ENCODE results near the gene MAVS.
"Not testable (repeated sequence)": the region's sequence is repeated elsewhere in the genome, so short reads cannot be mapped to it uniquely, and the experiment has no call there.

The MAVS gene

DNA sequence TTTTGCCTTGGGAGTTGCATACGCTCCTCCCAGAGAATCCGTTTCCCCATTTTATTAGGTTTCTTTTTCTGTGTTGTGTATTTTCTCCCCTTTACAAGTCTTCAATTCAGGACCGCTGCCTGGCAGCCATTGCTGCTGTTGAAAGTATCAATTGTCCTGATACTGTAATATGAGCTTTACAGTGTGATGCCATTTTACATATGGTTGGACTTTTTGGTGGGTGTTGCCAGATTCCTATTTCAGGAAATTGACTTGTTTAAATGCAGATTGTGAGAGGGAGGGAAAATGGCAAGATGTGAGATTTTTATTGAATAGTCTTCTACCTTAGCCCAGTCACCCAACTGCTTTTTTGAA lies 43.7 kb downstream of the MAVS start:
- Histone ChIP-seq H3K4me3 (ENCODE audit: low read length) (peak overlapping the region; percentile 85), H3K27me3 (ENCODE audit: insufficient read depth, low read length) (no peaks in the 10 kb centered on the region), H3K9me3 (ENCODE audit: insufficient read depth, low read depth, low read length) (no peaks in the 10 kb centered on the region), H3K27ac (ENCODE audit: low read depth, low read length) (peak overlapping the region; percentile 97), H3K4me1 (ENCODE audit: insufficient read depth, low read length) (peaks cover 27% of the 10 kb centered on the region), H3K36me3 (ENCODE audit: insufficient read depth, low read length) (peaks cover 25% of the 10 kb centered on the region), H3K9ac (ENCODE audit: low read depth, low read length) (peak overlapping the region; percentile 94)
- WGBS: 0% methylated on average over 2 of the region's 3 CpGs

DNA sequence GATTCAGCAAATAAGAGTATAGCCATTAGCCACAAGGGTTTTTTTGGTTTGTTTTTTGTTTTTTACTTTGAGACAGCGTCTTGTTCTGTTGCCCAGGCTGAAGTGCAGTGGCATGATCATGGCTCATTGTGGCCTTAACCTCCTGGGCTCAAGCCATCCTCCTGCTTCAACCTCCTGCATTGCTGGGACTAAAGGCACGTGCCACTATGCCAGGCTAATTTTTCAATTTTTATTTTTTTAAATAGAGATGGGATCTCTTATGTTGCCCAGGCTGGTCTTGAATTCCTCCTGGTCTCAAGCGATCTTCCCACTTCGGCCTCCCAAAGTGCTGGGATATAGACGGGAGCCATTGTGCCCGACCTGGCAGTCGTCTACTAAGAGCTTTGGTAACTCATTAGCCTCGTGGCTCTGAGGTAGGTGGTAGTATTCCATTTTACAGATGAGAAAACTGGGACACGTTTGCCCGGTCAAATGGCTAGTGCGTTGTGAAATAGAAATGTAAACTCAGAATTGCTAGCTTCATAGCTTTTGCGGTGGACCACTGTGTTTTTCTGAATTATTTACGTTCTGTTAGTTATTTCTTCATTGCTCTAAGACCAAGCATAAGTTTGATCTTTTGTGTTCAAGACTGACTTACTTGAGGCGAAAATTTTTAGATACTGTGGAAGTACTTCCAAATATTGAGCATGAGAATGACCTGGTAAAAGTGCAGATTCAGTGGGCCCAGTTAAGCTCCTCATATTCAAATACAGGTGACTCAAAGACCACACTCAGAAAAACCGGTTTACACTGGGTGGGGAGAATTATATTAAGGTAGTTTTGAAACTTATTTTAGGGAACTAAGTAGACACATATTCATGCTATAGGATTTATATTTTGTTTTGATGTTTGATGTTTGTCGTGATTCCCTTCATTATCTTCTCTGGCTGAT lies 44.6 kb downstream of the MAVS start:
- Histone ChIP-seq H3K4me3 (ENCODE audit: low read length) (peak overlapping the region; percentile 85), H3K27me3 (ENCODE audit: insufficient read depth, low read length) (no peaks in the 10 kb centered on the region), H3K9me3 (ENCODE audit: insufficient read depth, low read depth, low read length) (no peaks in the 10 kb centered on the region), H3K9ac (ENCODE audit: low read depth, low read length) (peak overlapping the region; percentile 94), H3K36me3 (ENCODE audit: insufficient read depth, low read length) (peaks cover 27% of the 10 kb centered on the region), H3K27ac (ENCODE audit: low read depth, low read length) (no peak overlapping the region), H3K4me1 (ENCODE audit: insufficient read depth, low read length) (peaks cover 30% of the 10 kb centered on the region)
- WGBS: 38% methylated on average over 15 of the region's 16 CpGs

DNA sequence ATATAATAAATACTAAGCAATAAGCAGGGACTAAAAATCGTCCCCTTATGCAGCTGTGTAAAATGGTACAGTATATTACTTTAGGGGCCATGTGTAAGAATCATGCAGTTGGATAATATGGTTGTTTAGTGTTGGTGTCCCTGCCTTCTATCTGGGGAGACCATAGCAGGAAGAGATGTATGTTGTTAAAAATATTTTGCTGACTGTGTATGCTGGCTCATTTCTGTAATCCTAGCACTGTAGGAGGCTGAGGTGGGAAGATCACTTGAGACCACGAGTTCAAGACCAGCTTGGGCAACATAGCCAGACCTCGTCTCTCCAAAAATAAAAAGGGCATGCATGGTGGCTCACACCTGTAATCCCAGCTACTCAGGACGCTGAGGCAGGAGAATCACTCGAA lies 48.2 kb downstream of the MAVS start:
- Histone ChIP-seq H3K4me1 (ENCODE audit: insufficient read depth, low read length) (peaks cover 33% of the 10 kb centered on the region), H3K4me3 (ENCODE audit: low read length) (no peak overlapping the region), H3K9me3 (ENCODE audit: insufficient read depth, low read depth, low read length) (no peaks in the 10 kb centered on the region), H3K36me3 (ENCODE audit: insufficient read depth, low read length) (peaks cover 38% of the 10 kb centered on the region), H3K27ac (ENCODE audit: low read depth, low read length) (no peak overlapping the region), H3K27me3 (ENCODE audit: insufficient read depth, low read length) (no peaks in the 10 kb centered on the region), H3K9ac (ENCODE audit: low read depth, low read length) (no peak overlapping the region)
- whole genome bisulfite sequencing: 92% methylated on average over 5 of the region's 5 CpGs

DNA sequence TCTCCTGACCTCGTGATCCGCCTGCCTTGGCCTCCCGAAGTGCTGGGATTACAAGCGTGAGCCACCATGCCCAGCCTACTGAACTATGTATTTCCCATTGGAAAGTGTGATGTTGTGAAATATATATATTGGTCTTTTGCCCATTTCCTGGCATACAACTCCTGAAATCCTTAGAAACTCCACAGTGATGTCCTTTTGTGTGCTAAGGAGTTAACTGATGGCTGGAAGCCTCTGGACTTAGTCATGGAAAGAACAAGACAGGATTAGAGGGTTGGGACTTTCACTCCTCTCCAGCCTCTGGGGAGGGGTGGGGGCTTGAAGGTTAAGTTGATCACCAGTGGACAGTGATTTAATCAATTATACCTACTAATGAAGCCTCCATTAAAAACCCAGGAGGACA lies 49.7 kb downstream of the MAVS start:
- WGBS: 71% methylated on average over 4 of the region's 4 CpGs
- H3K9me3 ChIP-seq (ENCODE audit: insufficient read depth, low read depth, low read length): no peaks in the 10 kb centered on the region
- H3K4me1 ChIP-seq (ENCODE audit: insufficient read depth, low read length): peaks cover 34% of the 10 kb centered on the region
- H3K27ac ChIP-seq (ENCODE audit: low read depth, low read length): no peak overlapping the region
- H3K27me3 ChIP-seq (ENCODE audit: insufficient read depth, low read length): no peaks in the 10 kb centered on the region
- peaks cover 37% of the 10 kb centered on the region for H3K36me3 ChIP-seq (ENCODE audit: insufficient read depth, low read length)
- no peak overlapping the region for H3K4me3 ChIP-seq (ENCODE audit: low read length)
- H3K9ac ChIP-seq (ENCODE audit: low read depth, low read length): no peak overlapping the region

DNA sequence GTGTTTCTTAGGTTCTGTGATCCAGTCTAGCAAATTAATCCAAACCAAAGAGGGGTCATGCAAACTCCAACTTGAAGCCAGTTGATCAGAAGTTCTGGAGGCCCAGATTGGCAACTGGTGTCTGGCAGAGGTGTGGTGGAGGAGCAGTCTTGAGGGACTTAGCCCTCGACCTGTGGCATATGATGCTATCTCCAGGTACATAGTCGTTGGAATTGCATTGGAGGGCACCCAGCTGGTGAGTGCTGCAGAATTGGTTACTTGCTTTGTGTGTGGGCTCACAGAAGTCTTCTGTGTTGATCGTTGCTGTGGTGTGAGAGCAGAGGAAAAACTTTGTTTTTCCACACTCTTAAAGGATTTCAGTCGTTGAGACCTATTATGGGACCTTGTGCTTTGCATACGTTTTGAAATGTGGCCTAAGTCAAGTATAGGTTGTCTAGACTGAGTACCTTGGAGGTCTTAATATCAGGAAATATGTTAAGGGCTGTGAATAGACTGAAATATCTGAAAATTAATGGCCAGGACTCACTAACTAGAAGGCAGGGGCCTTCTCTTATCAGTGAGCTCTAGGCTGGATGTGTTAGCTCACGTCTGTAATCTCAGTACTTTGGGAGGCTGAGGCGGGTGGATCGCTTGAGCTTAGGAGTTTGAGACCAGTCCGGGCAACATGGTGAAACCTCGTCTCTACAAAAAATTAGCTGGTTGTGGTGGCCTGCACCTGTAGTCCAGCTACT lies 50.4 kb downstream of the MAVS start:
- 86% methylated on average over 10 of the region's 10 CpGs for WGBS
- H3K4me1 ChIP-seq (ENCODE audit: insufficient read depth, low read length): peaks cover 29% of the 10 kb centered on the region

DNA sequence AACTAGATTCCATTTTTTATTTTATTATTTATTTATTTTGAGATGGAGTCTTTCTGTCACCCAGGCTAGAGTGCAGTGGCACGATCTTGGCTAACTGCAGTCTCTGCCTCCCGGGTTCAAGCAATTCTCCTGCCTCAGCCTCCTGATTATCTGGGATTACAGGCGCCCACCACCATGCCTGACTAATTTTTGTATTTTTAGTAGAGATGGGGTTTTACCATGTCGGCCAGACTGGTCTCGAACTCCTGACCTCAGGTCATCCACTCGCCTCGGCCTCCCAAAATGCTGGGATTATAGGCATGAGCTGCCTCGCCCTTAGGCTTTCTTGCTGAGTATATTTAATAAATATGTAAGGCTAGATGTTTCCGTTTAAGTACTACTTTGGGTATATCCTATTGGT lies 51.5 kb downstream of the MAVS start:
- H3K27ac ChIP-seq (ENCODE audit: low read depth, low read length); H3K27me3 ChIP-seq (ENCODE audit: insufficient read depth, low read length); H3K4me3 ChIP-seq (ENCODE audit: low read length); H3K9me3 ChIP-seq (ENCODE audit: insufficient read depth, low read depth, low read length); H3K9ac ChIP-seq (ENCODE audit: low read depth, low read length): not testable (repeated sequence)
- Histone ChIP-seq H3K4me1 (ENCODE audit: insufficient read depth, low read length) (peaks cover 27% of the 10 kb centered on the region), H3K36me3 (ENCODE audit: insufficient read depth, low read length) (peaks cover 21% of the 10 kb centered on the region)
- WGBS: 97% methylated on average over 8 of the region's 9 CpGs

More for the DNA sequence above, 50.4 kb downstream of the MAVS start:
- no peak overlapping the region for H3K9ac ChIP-seq (ENCODE audit: low read depth, low read length)
- H3K9me3 ChIP-seq (ENCODE audit: insufficient read depth, low read depth, low read length): no peaks in the 10 kb centered on the region
- H3K36me3 ChIP-seq (ENCODE audit: insufficient read depth, low read length): peaks cover 30% of the 10 kb centered on the region
- H3K4me3 ChIP-seq (ENCODE audit: low read length): no peak overlapping the region
- H3K27me3 ChIP-seq (ENCODE audit: insufficient read depth, low read length): no peaks in the 10 kb centered on the region
- no peak overlapping the region for H3K27ac ChIP-seq (ENCODE audit: low read depth, low read length)

DNA sequence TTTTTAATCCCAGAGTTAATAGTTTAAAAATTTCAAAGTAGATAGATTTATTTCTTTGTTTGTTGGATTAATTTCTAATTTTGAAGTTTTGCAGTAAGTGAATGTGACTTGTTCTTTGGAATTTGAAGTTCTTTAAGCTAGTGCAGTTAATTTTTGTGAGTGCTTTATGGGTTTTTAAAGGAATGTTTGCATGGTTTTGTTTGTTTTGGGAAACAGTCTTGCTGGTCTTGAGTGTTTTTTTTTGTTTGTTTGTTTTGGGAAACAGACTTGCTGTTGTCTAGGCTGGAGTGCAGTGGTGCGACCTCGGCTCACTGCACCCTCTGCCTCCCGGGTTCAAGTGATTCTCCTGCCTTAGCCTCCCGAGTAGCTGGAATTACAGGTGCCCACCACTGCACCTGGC lies 52.0 kb downstream of the MAVS start:
- WGBS: 93% methylated on average over 4 of the region's 4 CpGs
- Histone ChIP-seq H3K4me3 (ENCODE audit: low read length) (no peak overlapping the region), H3K9me3 (ENCODE audit: insufficient read depth, low read depth, low read length) (no peaks in the 10 kb centered on the region), H3K9ac (ENCODE audit: low read depth, low read length) (no peak overlapping the region), H3K4me1 (ENCODE audit: insufficient read depth, low read length) (peaks cover 23% of the 10 kb centered on the region), H3K27ac (ENCODE audit: low read depth, low read length) (no peak overlapping the region), H3K27me3 (ENCODE audit: insufficient read depth, low read length) (no peaks in the 10 kb centered on the region), H3K36me3 (ENCODE audit: insufficient read depth, low read length) (peaks cover 21% of the 10 kb centered on the region)

DNA sequence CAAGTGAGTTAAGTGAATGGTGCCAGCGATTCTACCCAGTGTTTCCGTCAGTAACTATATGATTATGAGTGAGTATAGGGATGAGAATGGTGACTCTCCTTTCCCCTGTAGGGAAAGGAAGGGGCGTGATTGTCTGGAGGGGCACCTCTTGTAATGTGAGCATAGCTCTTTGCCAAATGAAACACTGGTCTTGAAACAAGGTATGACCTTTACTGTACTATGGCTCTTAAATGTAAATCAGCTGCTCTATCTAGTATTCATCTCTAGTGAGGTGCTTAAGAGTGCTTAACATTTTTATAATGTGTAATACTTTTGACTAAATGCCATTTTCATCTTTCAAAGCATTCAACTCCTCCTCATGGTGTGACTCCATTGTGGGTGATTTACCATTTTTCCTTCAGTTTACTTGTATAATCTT lies 53.6 kb downstream of the MAVS start:
- Histone ChIP-seq H3K9me3 (ENCODE audit: insufficient read depth, low read depth, low read length) (no peaks in the 10 kb centered on the region), H3K27ac (ENCODE audit: low read depth, low read length) (no peak overlapping the region), H3K36me3 (ENCODE audit: insufficient read depth, low read length) (peaks cover 15% of the 10 kb centered on the region), H3K27me3 (ENCODE audit: insufficient read depth, low read length) (no peaks in the 10 kb centered on the region), H3K4me1 (ENCODE audit: insufficient read depth, low read length) (peaks cover 23% of the 10 kb centered on the region), H3K9ac (ENCODE audit: low read depth, low read length) (no peak overlapping the region), H3K4me3 (ENCODE audit: low read length) (no peak overlapping the region)
- WGBS: 85% methylated on average over 3 of the region's 3 CpGs

DNA sequence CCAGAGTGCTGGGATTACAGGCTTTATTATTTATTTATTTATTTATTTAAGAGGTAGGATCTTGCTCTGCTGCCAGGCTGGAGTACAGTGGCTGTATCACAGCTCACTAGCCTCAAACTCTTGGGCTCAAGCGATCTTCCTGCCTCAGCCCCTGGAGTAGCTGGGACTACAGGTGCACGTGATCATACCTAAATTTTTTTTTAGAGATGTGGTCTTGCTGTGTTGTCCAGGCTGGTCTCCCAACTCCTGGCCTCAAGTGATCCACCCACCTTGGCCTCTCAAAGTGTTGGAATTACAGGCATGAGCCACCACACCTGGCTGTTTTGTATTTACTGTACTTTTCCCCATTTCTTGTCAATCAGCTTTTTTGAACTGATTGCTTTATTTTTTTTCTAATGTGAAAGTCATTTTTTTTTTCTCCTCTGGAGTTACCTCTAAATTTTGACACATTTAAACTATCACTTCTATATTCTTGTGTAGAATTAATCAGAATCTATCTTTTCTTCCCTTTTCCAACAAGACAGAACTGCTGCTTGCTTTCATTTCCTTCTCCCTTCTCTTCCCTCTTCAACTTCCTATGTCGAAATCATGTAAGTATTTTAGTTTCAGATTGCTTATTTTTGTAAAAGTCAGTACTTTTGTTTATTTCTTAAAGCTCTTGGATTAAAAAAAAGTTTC lies 54.5 kb downstream of the MAVS start:
- Histone ChIP-seq H3K36me3 (ENCODE audit: insufficient read depth, low read length) (peaks cover 12% of the 10 kb centered on the region), H3K9me3 (ENCODE audit: insufficient read depth, low read depth, low read length) (no peaks in the 10 kb centered on the region), H3K27me3 (ENCODE audit: insufficient read depth, low read length) (no peaks in the 10 kb centered on the region), H3K9ac (ENCODE audit: low read depth, low read length) (no peak overlapping the region), H3K4me1 (ENCODE audit: insufficient read depth, low read length) (peaks cover 20% of the 10 kb centered on the region), H3K27ac (ENCODE audit: low read depth, low read length) (no peak overlapping the region), H3K4me3 (ENCODE audit: low read length) (no peak overlapping the region)
- 98% methylated on average over 2 of the region's 3 CpGs for WGBS

DNA sequence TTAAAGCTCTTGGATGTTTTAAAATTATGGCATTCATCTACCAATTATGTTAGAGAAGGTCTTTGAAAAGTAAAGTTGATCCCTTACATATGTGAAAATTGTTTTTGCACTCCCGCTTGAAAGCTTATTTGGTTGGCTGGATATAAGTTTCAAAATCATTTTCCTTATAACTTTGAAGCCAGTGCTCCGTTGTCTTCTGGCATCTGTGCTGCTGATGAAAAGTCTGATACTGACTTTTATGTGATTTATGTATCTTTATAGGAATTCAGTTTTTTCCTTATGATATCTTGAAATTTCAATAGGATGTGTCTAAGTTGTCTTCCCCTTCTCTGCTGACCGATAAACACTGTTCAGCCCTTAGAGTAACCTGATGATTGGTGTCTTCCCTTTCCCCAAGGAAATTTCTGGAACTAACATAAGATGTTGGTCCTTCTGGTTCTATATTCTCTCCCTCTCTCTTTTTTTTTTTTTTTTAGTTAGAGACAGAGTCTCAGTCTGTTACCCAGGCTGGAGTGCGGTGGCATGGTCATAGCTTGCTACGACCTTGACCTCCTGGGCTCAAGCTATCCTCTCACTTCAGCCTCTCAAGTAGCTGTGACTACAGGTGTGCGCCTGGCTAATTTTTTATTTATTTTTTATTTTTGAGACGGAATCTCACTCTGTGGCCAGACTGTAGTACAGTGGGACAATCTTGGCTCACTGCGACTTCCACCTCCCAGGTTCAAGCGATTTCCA lies 55.2 kb downstream of the MAVS start:
- no peaks in the 10 kb centered on the region for H3K9me3 ChIP-seq (ENCODE audit: insufficient read depth, low read depth, low read length)
- H3K36me3 ChIP-seq (ENCODE audit: insufficient read depth, low read length): peaks cover 6% of the 10 kb centered on the region
- 99% methylated on average over 8 of the region's 9 CpGs for WGBS
- H3K27ac ChIP-seq (ENCODE audit: low read depth, low read length): no peak overlapping the region
- no peaks in the 10 kb centered on the region for H3K27me3 ChIP-seq (ENCODE audit: insufficient read depth, low read length)
- 0 out of 2 replicates have a peak, but pooled peaks cover 13% of the 10 kb centered on the region for H3K4me1 ChIP-seq (ENCODE audit: insufficient read depth, low read length)
- H3K9ac ChIP-seq (ENCODE audit: low read depth, low read length): no peak overlapping the region
- no peak overlapping the region for H3K4me3 ChIP-seq (ENCODE audit: low read length)

Measured in HUES64 (cell line).